T-helper 22 cell (primary cell): Measurements from ENCODE around the gene ZAR1.
"Not testable (repeated sequence)": the region's sequence is repeated elsewhere in the genome, so short reads cannot be mapped to it uniquely, and the experiment has no call there.

Experiments
- DNase-seq: peaks from one replicate; pipeline ENCODE4 v3.0.0-alpha.2; 2020; ENCODE audit warnings: low read depth

Gene ZAR1, protein sequence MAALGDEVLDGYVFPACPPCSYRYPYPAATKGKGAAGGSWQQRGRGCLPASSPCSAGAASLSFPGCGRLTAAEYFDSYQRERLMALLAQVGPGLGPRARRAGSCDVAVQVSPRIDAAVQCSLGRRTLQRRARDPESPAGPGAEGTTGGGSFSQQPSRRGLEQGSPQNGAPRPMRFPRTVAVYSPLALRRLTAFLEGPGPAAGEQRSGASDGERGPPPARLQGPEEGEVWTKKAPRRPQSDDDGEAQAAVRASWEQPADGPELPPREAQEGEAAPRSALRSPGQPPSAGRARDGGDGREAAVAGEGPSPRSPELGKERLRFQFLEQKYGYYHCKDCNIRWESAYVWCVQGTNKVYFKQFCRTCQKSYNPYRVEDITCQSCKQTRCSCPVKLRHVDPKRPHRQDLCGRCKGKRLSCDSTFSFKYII

DNA sequence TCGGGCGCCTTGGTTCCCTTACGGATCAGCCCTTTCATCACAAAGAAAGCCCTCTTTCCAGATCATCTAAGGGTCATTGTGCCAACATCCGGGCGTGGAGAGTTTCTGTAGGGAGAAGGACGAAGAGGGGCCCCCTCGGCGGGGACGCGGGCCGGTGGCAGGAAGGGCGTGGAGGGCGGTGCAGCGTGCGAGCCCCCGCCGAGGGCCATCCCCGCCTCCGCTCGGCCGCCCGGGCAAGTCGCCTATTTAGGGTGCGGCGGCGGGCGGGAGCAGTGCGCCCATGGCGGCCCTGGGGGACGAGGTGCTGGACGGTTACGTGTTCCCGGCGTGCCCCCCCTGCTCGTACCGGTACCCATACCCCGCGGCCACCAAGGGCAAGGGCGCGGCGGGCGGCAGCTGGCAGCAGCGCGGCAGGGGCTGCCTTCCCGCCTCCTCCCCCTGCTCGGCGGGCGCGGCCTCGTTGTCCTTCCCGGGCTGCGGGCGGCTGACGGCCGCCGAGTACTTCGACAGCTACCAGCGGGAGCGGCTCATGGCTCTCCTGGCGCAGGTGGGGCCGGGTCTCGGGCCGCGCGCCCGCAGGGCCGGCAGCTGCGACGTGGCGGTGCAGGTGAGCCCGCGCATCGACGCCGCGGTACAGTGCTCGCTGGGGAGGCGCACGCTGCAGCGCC lies at the start of gene ZAR1:
ZAR1 (plus strand) TSS at position 241 of the 668 bp plus-strand sequence; CDS start at position 281, 40 bp downstream.
- no peak for DNase-seq

DNA sequence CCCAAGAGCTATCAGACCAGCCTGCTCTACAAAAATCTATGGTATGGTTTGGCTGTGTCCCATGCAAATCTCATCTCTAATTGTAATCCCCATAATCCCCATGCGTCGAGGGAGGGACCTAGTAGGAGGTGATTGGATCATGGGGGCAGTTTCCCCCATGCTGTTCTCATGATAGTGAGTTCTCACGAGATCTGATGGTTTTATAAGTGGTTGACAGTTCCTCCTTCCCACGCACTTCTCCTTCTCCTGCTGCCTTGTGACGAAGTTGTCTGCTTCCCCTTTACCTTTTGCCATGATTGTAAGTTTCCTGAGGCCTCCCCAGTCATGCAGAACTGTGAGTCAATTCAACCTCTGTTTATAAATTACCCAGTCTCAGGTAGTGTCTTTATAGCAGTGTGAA lies 49.1 kb upstream of the ZAR1 start:
- not testable (repeated sequence) for DNase-seq

DNA sequence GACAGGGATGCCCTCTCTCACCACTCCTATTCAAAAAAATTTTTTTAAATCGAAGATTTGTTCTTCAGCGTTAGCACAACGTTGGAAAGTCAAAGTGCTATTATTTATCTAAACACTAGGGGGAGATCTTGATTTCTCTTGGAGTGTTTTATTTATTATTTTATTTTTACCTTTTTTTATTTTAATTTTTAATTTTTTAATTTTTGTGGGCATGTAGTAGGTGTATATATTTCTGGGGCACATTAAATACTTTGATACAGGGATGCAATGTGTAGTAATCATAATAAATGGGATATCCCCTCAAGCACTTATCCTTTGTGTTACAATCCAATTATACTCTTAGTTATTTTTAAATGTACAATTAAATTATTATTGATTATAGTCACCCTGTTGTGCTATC lies 44.3 kb upstream of the ZAR1 start:
- no peak for DNase-seq

DNA sequence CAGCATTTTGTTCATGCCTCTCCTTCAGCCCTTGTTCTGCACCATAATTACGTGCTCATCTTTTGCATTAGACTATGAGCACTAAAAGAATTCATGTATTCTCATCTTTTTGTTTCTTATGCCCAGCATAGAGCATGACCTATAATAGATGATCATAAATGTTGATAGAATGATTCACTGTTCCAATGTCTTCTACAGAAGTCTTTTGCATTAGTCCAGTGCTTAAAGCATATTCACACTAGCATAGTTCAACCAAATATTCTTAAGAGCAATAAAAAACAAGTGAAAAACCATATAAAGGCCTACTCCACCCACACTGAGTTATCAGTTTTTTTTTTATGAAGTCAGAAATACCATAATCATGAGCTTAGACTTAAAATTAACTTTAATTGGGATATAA lies 43.4 kb upstream of the ZAR1 start:
- DNase-seq: no peak

DNA sequence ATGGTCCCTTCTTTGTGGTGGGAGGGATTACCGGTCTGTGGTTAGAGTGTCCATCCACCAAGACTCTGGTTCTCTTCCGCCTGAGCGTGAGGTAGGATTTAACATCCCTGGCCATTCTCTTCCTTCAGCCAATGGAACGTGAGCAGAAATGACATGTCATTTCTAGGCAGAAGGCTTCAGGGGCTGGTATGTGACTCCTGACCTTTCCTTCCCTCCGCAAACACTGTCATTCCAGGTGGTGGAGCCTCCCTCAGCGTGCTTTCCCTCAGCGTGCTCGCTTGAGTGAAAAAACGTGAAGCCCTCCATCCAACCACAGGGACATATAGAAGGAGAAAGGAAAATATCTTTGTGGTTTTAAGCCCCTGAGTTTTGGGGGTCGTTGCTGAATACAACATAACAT lies 40.9 kb upstream of the ZAR1 start:
- no peak for DNase-seq

DNA sequence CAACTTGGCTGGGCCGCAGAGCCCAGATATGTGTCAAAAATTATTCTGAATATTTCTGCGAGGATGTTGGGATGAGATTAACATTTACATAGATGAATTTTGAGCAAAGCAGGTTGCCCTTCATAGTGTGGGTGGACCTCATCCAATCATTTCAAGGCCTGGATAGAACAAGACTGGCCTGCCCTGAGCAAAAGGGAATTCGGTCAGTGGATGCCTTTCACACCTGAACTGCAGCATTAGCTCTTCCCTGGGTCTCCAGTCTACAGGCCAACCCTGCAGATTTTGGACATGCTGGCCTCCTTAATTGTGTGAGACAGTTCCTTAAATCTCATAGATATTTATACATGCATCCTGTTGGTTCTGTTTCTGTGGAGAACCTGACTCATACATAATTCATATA lies 39.3 kb upstream of the ZAR1 start:
- DNase-seq: no peak

DNA sequence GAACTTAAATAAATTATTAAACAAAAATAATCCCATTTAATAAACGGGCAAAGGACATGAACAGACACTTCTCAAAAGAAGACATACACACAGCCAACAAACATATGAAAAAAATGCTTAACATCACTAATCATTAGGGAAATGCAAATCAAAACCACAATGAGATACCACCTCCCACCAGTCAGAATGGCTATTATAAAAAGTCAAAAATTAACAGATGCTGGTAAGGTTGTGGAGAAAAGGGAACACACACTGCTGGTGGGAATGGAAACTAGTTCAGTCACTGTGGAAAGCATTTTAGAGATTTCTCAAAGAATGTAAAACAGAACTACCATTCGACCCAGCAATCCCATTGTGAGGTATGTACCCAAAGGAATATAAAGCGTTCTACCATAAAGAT lies 38.4 kb upstream of the ZAR1 start:
- DNase-seq: not testable (repeated sequence)

DNA sequence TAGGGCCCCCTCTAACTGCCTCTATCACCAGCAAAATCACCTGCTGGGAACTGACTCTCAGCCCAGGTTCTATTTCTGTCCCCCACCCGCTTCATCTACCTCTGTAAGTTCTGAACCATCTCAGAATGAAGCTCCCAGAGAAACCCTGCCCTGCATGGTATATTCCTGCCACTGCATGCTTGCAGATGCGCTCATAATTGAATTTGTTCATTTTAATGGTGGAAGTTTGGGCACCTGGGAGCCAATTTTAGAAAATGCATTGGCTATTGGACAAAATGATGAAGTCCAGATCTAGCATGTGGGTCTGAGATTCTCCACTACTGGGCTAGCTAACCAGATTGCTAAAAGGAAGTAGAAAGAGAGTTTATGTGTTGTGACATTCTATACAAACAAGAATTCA lies 35.5 kb upstream of the ZAR1 start:
- DNase-seq: no peak

DNA sequence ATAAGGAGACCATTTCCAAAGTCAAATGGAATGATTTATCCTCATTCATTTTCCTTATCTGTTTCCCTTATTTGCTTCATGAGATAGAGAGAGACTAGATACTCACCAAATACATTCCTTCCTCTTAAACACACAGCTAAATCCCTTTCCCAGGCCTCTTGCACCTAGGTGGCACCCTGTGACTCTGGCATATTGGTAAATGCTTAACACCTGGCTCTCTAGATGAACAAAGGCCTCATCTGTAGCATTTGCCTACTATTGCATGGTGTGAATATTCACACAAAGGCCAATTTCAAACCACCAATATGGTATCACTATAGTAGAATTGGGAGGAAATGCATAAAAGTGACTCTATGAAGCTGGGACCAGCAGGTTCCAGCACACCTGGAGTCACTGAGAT lies 29.1 kb upstream of the ZAR1 start:
- DNase-seq: no peak

DNA sequence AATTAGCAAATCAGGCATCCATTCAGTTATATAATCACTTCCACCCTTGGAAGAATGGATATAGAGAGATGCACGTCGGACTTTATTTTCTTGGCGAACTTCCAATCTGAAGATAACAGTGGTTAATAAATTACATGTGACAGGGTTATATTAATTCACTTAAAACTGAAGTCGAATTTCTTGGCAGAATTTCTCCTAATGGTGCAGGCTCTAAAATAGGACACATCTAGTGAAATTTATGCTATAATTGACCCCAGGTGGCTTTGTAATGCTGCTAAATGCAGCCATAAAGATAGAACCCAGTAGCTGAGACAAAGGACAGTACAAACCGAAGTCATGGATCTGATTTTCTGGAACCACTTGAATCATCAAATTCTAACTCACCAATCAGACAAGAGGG lies 27.7 kb upstream of the ZAR1 start:
- no peak for DNase-seq

DNA sequence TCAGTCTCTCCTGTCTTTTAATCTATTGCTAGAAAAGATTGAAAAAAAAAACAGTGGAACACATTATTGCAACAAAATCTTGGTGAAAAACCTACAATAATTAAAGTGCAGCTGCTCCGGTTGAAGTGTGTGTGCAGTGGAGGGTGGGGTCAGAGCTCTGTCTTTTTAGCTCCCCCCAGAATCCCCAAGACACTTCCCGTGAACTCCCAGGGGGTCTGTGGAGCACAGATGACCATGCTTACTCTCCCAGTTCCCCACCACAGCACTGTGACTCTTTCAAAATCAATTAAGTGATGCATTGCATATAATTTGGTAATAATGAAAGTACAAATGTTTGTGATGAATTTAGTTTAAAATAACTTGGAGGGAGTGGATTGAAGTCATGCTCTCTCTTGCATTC lies 22.6 kb upstream of the ZAR1 start:
- DNase-seq: no peak

DNA sequence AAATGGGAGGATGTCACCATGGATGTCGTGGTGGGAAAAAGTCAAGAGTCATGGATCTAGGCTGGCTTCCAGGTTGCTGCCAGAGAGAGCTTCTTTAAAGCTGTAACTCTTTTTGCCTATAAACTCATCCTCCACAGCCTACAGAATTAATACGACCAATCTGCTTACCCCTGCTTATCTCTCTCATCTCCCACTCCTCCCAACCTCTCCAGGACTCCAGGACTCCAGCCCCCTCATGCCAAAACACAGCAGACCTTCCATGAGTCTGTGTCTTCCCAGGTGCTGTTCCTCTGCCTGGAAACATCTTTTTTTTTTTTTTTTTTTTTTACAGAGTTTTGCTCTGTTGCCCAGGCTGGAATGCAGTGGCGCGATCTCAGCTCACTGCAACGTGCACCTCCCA lies 22.2 kb upstream of the ZAR1 start:
- no peak for DNase-seq

DNA sequence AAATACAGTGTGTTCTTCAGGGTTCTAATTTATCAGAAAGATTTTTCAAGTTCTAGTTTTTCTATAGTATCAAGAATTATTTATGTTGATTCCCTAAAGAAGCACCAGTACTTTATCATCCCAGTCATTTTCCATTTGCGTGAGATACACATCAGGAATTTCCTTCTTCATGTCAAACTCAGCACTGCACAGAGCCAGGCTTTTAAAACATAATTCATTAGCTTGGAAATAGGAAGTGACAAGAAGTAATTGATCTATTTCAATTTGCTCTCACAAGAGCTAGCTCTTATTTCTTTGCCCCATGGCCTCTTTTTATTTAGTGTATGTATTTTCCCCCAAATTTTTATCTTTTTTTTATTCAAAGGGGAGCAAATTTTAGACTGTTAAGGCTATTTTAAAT lies 19.9 kb upstream of the ZAR1 start:
- no peak for DNase-seq

DNA sequence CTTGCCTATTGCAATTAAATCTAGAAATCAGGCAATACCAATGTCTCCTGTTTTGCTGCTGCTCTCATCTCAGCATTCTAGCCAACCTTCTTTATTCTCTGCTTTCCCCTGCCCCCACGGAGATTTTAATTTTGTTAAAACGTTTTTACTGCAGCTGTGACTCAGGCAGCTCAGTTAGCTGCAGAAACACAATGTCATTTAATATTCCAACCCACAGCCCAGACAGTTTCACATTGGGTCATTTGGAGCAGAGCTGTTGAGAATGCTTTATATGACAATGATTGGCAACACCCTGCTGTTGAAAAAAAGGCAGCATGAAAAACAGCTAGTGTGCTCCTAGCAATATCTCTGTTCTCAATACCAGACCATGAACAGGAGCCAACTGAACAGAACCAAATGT lies 19.5 kb upstream of the ZAR1 start:
- no peak for DNase-seq

DNA sequence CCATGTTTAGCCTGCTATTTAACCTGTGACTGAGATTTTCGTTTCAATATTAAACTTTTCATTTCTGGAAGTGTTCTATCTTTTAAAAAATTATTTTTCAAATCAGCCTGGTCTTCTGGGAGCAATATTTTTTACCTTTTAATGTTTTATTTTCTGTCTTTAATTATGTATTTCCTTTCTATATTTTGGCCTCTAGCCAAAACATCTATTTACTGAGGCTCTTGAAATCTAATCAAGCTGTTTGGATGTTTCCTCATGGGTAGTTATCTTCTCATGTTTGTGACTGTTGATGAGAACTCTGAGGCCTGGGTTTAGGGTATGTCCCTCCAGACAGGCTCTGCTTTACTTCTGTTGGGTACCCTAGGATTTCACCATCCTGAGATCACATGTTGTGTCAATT lies 17.3 kb upstream of the ZAR1 start:
- no peak for DNase-seq

DNA sequence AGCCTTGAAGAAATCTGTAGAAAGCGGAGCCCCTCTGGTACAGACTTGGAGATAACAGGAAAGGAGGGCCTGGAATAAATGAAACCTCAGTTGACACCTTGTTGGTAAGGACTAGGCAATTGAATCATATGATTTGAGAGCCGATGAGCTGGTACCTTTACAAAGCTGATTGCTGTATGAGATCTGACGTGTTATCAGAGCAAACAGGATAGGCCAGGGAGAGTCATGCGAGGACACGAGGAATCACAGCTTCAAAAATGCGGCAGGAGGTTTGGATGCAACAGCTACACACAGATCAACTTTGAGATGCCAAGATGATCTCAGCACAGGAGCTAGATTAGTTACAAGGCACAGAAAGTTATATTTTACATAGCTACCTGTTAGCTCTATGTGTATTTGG lies 14.3 kb upstream of the ZAR1 start:
- no peak for DNase-seq

DNA sequence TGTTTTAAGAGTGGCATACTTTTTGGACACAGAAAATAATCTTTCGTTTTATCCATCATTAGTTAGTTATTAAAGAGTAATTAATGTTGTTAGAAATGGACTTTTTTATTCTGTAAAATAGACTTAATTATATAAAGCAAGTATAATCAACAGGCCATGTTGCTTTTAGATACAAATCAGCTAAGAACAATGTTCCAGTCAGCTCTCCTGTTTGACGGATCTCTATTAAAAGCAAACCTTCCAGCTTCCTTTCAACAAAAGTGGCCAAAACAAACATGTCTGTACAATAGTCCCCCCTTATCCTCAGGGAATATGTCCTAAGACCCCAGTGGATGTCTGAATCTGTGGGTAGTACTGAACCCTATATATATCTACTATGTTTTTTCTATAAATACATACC lies 11.8 kb upstream of the ZAR1 start:
- DNase-seq: no peak

DNA sequence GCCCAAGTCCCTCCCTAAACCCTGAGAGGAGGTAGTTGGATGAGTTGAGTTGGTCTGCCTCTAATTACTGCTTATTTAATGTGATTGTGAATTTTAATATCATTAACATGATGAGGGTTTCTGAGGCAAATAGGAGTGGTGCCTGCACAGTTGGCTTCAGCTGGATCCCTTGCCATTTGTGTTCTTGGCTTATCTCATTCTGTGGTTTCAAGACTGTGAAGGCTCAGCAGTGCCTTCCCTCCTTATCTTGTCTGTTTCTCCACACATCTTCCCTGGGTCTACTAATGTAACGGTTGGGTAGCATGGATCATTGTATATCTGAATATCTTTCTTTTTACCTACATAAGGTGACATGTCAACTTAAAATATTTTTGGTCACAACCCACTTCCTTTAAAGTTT lies 8.5 kb upstream of the ZAR1 start:
- no peak for DNase-seq

DNA sequence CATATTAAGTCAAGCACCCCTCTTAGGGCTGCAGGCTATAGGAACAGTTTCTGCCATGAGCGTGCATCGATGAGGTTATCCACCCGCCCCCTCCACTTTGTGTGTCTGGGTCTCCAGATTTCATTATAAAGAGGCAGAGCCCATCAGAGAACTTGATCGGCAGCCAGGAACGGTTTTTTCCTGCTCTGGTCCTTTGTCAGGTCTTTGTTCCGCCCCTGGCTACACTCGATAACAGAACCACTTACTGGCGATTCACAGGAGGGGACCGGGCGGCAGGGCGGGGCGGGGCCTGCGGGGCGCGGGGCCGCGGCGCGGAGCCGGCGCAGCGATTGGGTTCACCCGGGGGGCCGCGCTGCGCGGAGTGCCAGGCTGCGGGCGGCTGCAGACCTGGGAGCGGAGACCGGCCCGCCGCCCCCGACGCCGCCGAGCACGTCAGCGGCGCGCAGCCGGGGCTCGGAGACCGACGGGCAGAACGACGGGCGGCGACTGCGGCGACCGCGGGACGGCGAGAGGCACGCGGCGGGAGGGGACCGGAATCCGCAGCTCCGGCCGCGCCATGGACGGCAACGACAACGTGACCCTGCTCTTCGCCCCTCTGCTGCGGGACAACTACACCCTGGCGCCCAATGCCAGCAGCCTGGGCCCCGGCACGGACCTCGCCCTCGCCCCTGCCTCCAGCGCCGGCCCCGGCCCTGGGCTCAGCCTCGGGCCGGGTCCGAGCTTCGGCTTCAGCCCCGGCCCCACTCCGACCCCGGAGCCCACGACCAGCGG lies 6.9 kb upstream of the ZAR1 start, which contains the start of gene SLC10A4:
SLC10A4 (plus strand) TSS at position 338 of the 771 bp plus-strand sequence; CDS start at position 557, 219 bp downstream.
- DNase-seq: no peak

DNA sequence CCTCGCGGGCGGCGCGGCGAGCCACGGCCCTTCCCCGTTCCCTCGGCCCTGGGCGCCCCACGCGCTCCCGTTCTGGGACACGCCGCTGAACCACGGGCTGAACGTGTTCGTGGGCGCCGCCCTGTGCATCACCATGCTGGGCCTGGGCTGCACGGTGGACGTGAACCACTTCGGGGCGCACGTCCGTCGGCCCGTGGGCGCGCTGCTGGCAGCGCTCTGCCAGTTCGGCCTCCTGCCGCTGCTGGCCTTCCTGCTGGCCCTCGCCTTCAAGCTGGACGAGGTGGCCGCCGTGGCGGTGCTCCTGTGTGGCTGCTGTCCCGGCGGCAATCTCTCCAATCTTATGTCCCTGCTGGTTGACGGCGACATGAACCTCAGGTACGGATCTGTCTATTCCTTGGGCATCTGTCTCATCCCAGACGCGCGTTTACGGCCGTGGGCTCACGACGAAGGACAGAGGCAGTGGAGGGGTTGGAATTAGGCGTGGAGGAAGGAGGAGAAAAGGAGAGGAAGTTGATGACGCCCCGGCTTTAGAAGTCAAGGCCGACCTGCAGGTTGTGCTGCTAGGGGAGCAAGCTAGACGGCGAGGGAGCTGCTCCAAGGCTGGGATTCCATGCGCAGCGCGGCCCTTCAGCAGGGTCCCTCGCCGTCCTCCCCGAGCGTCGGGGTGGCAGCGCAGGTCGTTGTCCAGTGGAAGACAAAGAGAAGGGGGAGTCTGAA lies 6.1 kb upstream of the ZAR1 start:
- DNase-seq: no peak

DNA sequence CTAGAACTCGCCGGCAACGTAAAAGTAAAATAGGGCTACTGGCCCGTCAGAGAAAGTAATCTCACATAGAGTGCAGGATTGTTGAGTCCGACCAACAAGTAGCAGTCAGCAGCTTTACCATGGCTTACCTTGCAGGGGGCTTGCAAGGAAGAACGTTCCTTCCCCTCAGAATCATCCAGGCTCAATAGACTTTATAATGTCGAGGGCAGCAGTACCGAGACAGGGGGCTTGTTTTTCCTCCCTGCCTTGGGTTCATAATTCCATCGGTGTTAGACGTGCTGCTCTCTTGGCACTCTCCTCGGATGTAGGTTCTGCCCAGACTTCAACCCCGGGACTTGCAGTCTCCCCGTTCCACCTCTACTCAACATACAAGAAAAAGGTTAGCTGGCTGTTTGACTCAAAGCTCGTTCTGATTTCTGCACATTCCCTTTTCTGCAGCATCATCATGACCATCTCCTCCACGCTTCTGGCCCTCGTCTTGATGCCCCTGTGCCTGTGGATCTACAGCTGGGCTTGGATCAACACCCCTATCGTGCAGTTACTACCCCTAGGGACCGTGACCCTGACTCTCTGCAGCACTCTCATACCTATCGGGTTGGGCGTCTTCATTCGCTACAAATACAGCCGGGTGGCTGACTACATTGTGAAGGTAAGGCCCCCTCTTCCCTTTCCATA lies 5.4 kb upstream of the ZAR1 start:
- no peak for DNase-seq

DNA sequence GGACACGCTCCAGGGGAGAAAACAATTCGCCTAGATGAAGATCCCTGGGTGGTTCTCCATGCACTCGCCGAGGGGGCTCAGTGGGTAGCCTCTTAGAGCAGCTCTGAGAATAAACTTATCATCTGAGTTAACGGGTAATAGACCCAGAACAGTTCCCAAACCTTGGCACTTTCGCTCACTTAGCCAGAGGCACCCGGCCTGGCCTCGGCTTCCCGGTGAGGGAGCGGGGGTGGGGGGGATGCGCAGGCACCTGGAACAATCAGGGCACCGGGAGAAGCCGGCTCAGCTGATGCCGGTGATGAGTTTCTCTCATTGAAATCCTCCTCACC lies 405 bp upstream of the ZAR1 start:
- DNase-seq: no peak
